GM12864 (cell line): ENCODE results near the gene HEG1.

ENCODE experiments used
- DNase-seq: peaks from one replicate; pipeline ENCODE4 v3.0.0-alpha.2; 2011; ENCODE audit warnings: low read depth
- H3K4me3 ChIP-seq: 2 replicates; pipeline ENCODE4 v1.5.1; 2011; ENCODE audit warnings: mild to moderate bottlenecking, low read depth, low read length, control low read depth
- CTCF ChIP-seq: IDR thresholded peaks from 2 replicates; pipeline ENCODE4 v1.5.1; 2011; ENCODE audit warnings: low read depth, mild to moderate bottlenecking, moderate library complexity, low read length, control low read depth, inconsistent platforms; ENCODE audit errors: missing control alignments

The HEG1 gene

GRCh38 chr3:125019271-125019670, 36.5 kb downstream of the HEG1 start:
- DNase-seq: no peak
- TF ChIP-seq CTCF: no peak
- no peak overlapping the region for H3K4me3 ChIP-seq

- TF ChIP-seq CTCF: no peak
- no peak overlapping the region for H3K4me3 ChIP-seq
- no peak for DNase-seq
Measured at GRCh38 chr3:125017406-125017805, 38.4 kb downstream of the HEG1 start.

GRCh38 chr3:125014570-125015179, 41.1 kb downstream of the HEG1 start:
- DNase-seq: no peak
- no peak for TF ChIP-seq CTCF
- no peak overlapping the region for H3K4me3 ChIP-seq

DNA sequence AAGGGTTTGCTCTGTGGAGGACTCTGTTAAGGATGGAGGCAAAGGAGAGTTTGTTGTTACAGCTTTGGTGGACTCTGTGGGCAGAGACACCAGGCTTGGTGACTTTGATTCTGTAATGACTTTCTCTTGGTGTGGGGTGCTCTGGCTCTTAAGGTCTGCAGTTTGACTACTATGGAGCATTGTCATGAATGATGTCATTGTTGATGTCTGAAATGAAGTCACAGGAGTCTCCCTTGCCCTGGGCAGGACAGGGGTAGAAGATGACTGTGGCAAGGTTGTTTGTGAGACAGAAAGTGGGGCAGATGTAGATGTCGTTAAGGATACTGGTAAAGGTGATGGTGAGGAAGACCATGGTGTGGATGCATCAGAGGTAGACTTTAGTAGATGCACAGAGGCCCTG, 42.7 kb downstream of the HEG1 start:
- DNase-seq: no peak

DNA sequence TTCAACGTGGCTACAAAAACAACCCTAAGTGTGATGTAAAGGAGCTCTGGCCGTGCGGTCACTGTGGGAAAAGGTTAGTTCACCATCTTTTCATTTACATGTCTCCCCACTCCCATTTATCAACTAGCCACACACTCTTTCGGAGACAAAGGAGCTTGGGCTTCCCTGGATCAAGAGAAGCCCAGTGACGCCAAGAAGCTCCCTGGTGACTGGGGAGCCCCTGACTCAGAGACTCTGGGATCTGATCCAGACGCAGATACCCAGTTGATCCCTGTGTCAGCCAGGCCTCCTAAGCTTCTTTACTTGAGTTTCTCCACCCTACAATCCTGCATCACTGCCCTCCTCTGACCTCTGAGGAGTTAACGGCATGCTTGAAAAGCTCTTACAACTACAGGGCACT, 43.9 kb downstream of the HEG1 start:
- no peak for TF ChIP-seq CTCF
- DNase-seq: no peak
- no peak overlapping the region for H3K4me3 ChIP-seq

More for the DNA sequence above, 42.7 kb downstream of the HEG1 start:
- TF ChIP-seq CTCF: no peak
- H3K4me3 ChIP-seq: no peak overlapping the region

DNA sequence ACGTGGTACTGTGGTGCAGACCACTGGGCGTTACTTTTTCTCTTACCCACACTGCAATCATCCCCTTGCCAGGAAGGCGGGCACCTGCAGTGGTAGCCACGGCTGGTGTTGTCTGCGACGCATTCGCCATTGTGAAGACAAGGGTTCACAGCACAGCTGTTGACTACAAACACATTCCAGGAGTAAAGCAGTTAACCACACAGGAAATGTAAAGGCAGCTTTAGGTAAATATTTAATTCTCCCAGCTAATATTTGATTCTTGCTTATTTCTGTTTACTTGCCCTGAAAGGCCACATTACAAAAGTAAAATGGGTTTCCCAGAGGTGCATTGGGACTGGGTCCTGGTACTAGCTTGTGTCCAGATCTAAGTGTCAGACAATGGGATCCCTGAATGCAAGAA, 45.4 kb downstream of the HEG1 start:
- H3K4me3 ChIP-seq: no peak overlapping the region
- no peak for DNase-seq
- TF ChIP-seq CTCF: no peak

- H3K4me3 ChIP-seq: no peak overlapping the region
- no peak for DNase-seq
- TF ChIP-seq CTCF: no peak
Measured at GRCh38 chr3:125008766-125009165, 47.0 kb downstream of the HEG1 start.
